Natural killer cell (primary cell): Measurements from ENCODE around the gene DLGAP5. TPM values are rescaled to one million over a fixed set of nuclear protein-coding genes. Genes with fewer than 3 reads are reported as not detected.

ENCODE experiments used
- ATAC-seq, 3 donors: fragments of 150-1000 bp in 2 of 3; fragments of 200-7000 bp in 1 of 3; cut with Tn5 transposase; 1 replicate in 1 of 3; 2 replicates in 2 of 3; pipeline ENCODE4 v1.10.0; 2021; ENCODE audit warnings: mild to moderate bottlenecking in 2 of 3, moderate library complexity in 2 of 3
- DNase-seq, 2 donors: peaks; one replicate each; pipeline versions ENCODE4 v3.0.0 to v3.0.0-alpha.2; 2013 to 2021; ENCODE audit warnings: mixed read lengths in 1 of 2
- H3K27ac ChIP-seq: one replicate; pipeline ENCODE4 v1.5.1; 2013; ENCODE audit warnings: mild to moderate bottlenecking, low read length
- H3K27me3 ChIP-seq: one replicate; pipeline ENCODE4 v1.6.1; 2013; ENCODE audit warnings: low read length; ENCODE audit not compliant: control insufficient read depth, insufficient read depth
- H3K36me3 ChIP-seq: one replicate; pipeline ENCODE4 v1.6.1; 2013; ENCODE audit warnings: low read length; ENCODE audit not compliant: control insufficient read depth, insufficient read depth
- H3K4me1 ChIP-seq: one replicate; pipeline ENCODE4 v1.6.1; 2013; ENCODE audit warnings: low read length; ENCODE audit not compliant: control insufficient read depth, insufficient read depth
- H3K4me3 ChIP-seq: one replicate; pipeline ENCODE4 v1.5.1; 2013; ENCODE audit warnings: low read length
- H3K9me3 ChIP-seq: one replicate; pipeline ENCODE4 v1.6.1; 2013; ENCODE audit warnings: low read length; ENCODE audit not compliant: control insufficient read depth, insufficient read depth
- H3K27ac Mint-ChIP-seq, 2 donors: one replicate each; pipeline ENCODE4 v1.8.0; 2022; ENCODE audit warnings: mild to moderate bottlenecking in 2 of 2, mixed read lengths in 2 of 2, moderate library complexity in 1 of 2
- H3K27me3 Mint-ChIP-seq, 2 donors: one replicate each; pipeline ENCODE4 v1.8.0; 2022; ENCODE audit warnings: low read depth in 2 of 2, mixed read lengths in 2 of 2
- H3K36me3 Mint-ChIP-seq: one replicate; pipeline ENCODE4 v1.8.0; 2022; ENCODE audit warnings: mixed read lengths
- H3K4me1 Mint-ChIP-seq, 2 donors: one replicate each; pipeline ENCODE4 v1.8.0; 2022; ENCODE audit warnings: mixed read lengths in 2 of 2
- H3K4me3 Mint-ChIP-seq: one replicate; pipeline ENCODE4 v1.8.0; 2022; ENCODE audit warnings: mild to moderate bottlenecking, moderate library complexity, mixed read lengths
- H3K9me3 Mint-ChIP-seq, 2 donors: one replicate each; pipeline ENCODE4 v1.8.0; 2022; ENCODE audit warnings: mixed read lengths in 2 of 2
- CTCF ChIP-seq: fragments of 200-600 bp; IDR thresholded peaks from one replicate; pipeline ENCODE4 v1.8.0; 2022; ENCODE audit warnings: antibody characterized with exemption
- WGBS: methylation state at CpG from one replicate; pipeline ENCODE4 v1.1.7; 2013; ENCODE audit warnings: missing lambda C conversion rate; ENCODE audit not compliant: insufficient coverage; 5-methylcytosine and 5-hydroxymethylcytosine counted together
- intact Hi-C: fragments of 100-400 bp; cut with micrococcal nuclease; formaldehyde crosslinking; loops from one replicate; pipeline ENCODE4 v1.14.2; 2022
- total RNA-seq, 4 donors: library from RNA; stranded (reverse); fragments of 120-200 nt in 1 of 4; gene quantifications; one replicate each; pipeline versions ENCODE4 v1.2.3 to v1.2.4, GENCODE V29; 2013 to 2022

Gene DLGAP5
- total RNA-seq, 3 donors from 2014 or later (not counting 1 experiment from before 2014, with no cell fraction given) = 0.15 to 1.9 (median 0.54) TPM

- intact Hi-C loops = no loop called here
- Mint-ChIP-seq H3K4me3 (peak overlapping the region; percentile 33), H3K9me3 (no peaks in the 10 kb centered on the region), H3K27ac (no peak overlapping the region), H3K4me1 (peaks cover 16 to 21% of the 10 kb centered on the region in 2 donors), H3K36me3 (no peaks in the 10 kb centered on the region), H3K27me3 (no peaks in the 10 kb centered on the region)
- H3K27ac ChIP-seq = no peak overlapping the region
- peaks cover 11% of the 10 kb centered on the region for H3K4me1 ChIP-seq
- H3K27me3 ChIP-seq = no peaks in the 10 kb centered on the region
- no peaks in the 10 kb centered on the region for H3K9me3 ChIP-seq
- no peak overlapping the region for H3K4me3 ChIP-seq
- ATAC-seq (no peak), DNase-seq (no peak)
- H3K36me3 ChIP-seq = no peaks in the 10 kb centered on the region
- WGBS = 64% methylated on average over 4 of the region's 4 CpGs
- no peak for TF ChIP-seq CTCF
Observed at GRCh38 chr14:55188686-55189295, 2.6 kb downstream of the DLGAP5 start.

GRCh38 chr14:55180434-55180833, 11.0 kb downstream of the DLGAP5 start:
- Mint-ChIP-seq H3K4me3 (no peak overlapping the region), H3K36me3 (no peaks in the 10 kb centered on the region), H3K4me1 (no peaks in the 10 kb centered on the region), H3K27ac (no peak overlapping the region), H3K27me3 (no peaks in the 10 kb centered on the region), H3K9me3 (no peaks in the 10 kb centered on the region)
- no peak overlapping the region for H3K27ac ChIP-seq
- DNase-seq (no peak), ATAC-seq (no peak)
- no peaks in the 10 kb centered on the region for H3K36me3 ChIP-seq
- TF ChIP-seq CTCF = no peak
- no peaks in the 10 kb centered on the region for H3K4me1 ChIP-seq
- no peak overlapping the region for H3K4me3 ChIP-seq
- 39% methylated on average over 4 of the region's 4 CpGs for WGBS
- H3K9me3 ChIP-seq = no peaks in the 10 kb centered on the region
- no peaks in the 10 kb centered on the region for H3K27me3 ChIP-seq
- intact Hi-C loops = no loop called here

- Histone ChIP-seq H3K4me3 (no peak overlapping the region), H3K27me3 (no peaks in the 10 kb centered on the region), H3K9me3 (no peaks in the 10 kb centered on the region), H3K36me3 (no peaks in the 10 kb centered on the region), H3K27ac (no peak overlapping the region), H3K4me1 (no peaks in the 10 kb centered on the region)
- 88% methylated on average over 2 of the region's 2 CpGs for WGBS
- Mint-ChIP-seq H3K27ac (no peak overlapping the region), H3K27me3 (no peaks in the 10 kb centered on the region), H3K9me3 (no peaks in the 10 kb centered on the region), H3K36me3 (no peaks in the 10 kb centered on the region), H3K4me3 (no peak overlapping the region), H3K4me1 (no peaks in the 10 kb centered on the region)
- no peak for DNase-seq
- no peak for TF ChIP-seq CTCF
- intact Hi-C loops = no loop called here
- ATAC-seq = no peak
Observed at GRCh38 chr14:55180006-55180405, 11.4 kb downstream of the DLGAP5 start.

- no peaks in the 10 kb centered on the region for H3K9me3 ChIP-seq
- H3K4me3 ChIP-seq = no peak overlapping the region
- DNase-seq (no peak), ATAC-seq (no peak)
- H3K27me3 Mint-ChIP-seq = no peaks in the 10 kb centered on the region
- no peaks in the 10 kb centered on the region for H3K4me1 ChIP-seq
- no peaks in the 10 kb centered on the region for H3K4me1 Mint-ChIP-seq
- WGBS = no CpG with 5 or more reads among the region's 2 CpGs
- H3K4me3 Mint-ChIP-seq = no peak overlapping the region
- no peak overlapping the region for H3K27ac Mint-ChIP-seq
- TF ChIP-seq CTCF = no peak
- intact Hi-C loops = no loop called here
- no peaks in the 10 kb centered on the region for H3K36me3 Mint-ChIP-seq
- no peaks in the 10 kb centered on the region for H3K9me3 Mint-ChIP-seq
- no peaks in the 10 kb centered on the region for H3K36me3 ChIP-seq
- H3K27me3 ChIP-seq = no peaks in the 10 kb centered on the region
- H3K27ac ChIP-seq = no peak overlapping the region
Observed at GRCh38 chr14:55170526-55170925, 20.9 kb downstream of the DLGAP5 start.
